Urinary bladder (tissue), 4 donors: ENCODE measurements around the gene ARHGAP22. TPM values are rescaled to one million over a fixed set of nuclear protein-coding genes. Genes with fewer than 3 reads are reported as not detected.

ENCODE experiments used
- DNase-seq: peaks from one replicate; pipeline ENCODE4 v3.0.0-alpha.2; 2015; ENCODE audit errors: extremely low spot score
- H3K27ac ChIP-seq: one replicate; pipeline ENCODE4 v1.5.1; 2013; ENCODE audit warnings: low read depth, mild to moderate bottlenecking, moderate library complexity
- H3K36me3 ChIP-seq: one replicate; pipeline ENCODE4 v1.6.1; 2013; ENCODE audit warnings: mild to moderate bottlenecking, moderate library complexity; ENCODE audit not compliant: insufficient read depth
- H3K4me1 ChIP-seq: one replicate; pipeline ENCODE4 v1.6.1; 2013; ENCODE audit warnings: mild to moderate bottlenecking, moderate library complexity; ENCODE audit not compliant: insufficient read depth
- H3K4me3 ChIP-seq: one replicate; pipeline ENCODE4 v1.5.1; 2013; ENCODE audit warnings: low read depth, low read length
- WGBS: extraction: QIAGEN DNeasy Blood & Tissue Kit; methylation state at CpG from one replicate; pipeline ENCODE4 v1.1.7; 2013; 5-methylcytosine and 5-hydroxymethylcytosine counted together
- polyA plus RNA-seq: library from polyadenylated mRNA; stranded (reverse); fragments of 200-250 nt; gene quantifications from one replicate; pipeline ENCODE4 v1.2.3, GENCODE V29; 2013
- total RNA-seq: library from RNA; depleted of rRNA; stranded (reverse); fragments of >200 nt; gene quantifications from one replicate; pipeline ENCODE4 v1.2.3, GENCODE V29; 2014
- donor health status: healthy with polysubstance abuse.
- donor health status: healthy.

Gene ARHGAP22
- total and polyA plus RNA-seq, 2 donors, result 2.3 to 6.0 TPM

DNA sequence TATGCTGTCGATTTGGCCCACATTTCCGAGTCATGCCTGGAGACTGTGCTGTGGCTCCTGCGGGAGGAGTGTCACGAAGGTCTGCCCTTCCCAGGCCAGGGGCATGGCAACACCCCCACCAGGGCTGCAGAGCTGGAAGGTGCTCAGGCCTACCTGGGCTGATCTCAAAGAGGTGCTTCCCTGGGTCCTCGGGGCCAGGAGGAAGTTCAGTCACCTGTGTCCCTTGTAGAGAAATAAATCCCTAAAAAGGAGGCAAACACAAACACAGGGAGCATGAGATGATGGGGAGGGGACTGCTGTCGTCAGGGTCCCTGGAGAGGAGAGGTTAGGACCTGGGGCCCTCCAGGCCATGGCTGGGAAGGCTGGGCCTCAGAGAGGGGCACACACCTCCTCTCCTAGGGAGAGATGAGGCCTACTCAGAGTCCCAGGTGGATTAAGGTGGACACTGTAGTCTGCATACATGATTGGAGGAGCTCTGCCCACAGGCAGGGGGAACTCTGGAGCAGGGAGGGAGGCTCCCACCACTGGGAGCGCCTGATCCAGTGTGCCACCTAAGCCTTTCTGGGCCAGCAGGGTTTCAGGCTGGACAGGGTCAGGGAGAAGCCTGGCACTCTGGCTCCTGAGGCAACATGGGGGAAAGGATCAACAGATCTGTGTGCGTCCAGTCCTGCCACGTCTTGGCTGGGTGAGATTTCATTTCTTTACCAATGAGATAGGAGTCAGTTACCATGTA, 49.4 kb downstream of the ARHGAP22 start:
- H3K4me3 ChIP-seq, result no peak overlapping the region
- no peak for DNase-seq
- WGBS, result 86% methylated on average over 9 of the region's 9 CpGs
- H3K27ac ChIP-seq, result no peak overlapping the region
- no peaks in the 10 kb centered on the region for H3K4me1 ChIP-seq
- H3K36me3 ChIP-seq, result no peaks in the 10 kb centered on the region

DNA sequence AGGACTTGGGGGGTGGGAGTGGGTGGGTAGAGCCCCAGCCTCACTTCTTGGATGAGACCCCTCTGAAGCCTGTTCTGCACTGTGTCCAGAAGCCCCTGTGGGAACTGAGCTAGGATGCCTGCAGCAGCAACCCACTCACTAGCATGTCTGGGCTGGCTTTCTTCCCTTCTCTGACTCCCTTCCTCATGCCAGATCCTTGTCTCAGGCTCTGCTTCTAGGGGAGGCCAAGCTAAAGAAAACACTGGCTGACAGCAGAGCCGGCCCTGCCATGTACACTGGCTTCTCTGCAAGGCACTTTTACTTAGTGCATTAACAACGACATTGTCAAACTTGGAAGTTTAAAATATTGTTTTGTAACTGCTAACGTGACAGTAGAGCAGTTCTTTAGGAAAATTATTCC, 50.2 kb downstream of the ARHGAP22 start:
- Histone ChIP-seq H3K4me1 (no peaks in the 10 kb centered on the region), H3K36me3 (no peaks in the 10 kb centered on the region), H3K27ac (no peak overlapping the region), H3K4me3 (no peak overlapping the region)
- 48% methylated on average over 3 of the region's 3 CpGs for WGBS
- no peak for DNase-seq

DNA sequence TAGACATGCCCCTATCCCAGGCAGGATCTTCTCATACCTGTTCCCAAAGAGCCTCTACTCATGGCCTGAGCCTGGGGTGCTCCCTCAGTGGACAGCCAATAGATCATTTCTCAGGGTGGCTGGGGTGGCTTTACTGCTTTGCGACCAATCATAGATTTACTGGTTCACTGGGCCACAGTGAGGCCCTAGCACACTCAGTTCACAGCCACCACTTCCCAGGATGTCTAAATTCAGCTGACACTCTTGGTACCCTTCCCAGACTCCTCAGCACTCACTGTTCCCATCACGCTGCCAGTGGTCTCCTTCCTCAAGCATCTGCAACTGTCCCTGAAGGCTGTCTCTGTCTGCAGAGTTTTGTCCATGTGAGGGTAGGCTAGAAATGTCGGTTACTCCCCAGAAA, 50.6 kb downstream of the ARHGAP22 start:
- no peak for DNase-seq
- Histone ChIP-seq H3K4me1 (no peaks in the 10 kb centered on the region), H3K4me3 (no peak overlapping the region), H3K36me3 (no peaks in the 10 kb centered on the region), H3K27ac (no peak overlapping the region)
- 83% methylated on average over 3 of the region's 3 CpGs for WGBS

DNA sequence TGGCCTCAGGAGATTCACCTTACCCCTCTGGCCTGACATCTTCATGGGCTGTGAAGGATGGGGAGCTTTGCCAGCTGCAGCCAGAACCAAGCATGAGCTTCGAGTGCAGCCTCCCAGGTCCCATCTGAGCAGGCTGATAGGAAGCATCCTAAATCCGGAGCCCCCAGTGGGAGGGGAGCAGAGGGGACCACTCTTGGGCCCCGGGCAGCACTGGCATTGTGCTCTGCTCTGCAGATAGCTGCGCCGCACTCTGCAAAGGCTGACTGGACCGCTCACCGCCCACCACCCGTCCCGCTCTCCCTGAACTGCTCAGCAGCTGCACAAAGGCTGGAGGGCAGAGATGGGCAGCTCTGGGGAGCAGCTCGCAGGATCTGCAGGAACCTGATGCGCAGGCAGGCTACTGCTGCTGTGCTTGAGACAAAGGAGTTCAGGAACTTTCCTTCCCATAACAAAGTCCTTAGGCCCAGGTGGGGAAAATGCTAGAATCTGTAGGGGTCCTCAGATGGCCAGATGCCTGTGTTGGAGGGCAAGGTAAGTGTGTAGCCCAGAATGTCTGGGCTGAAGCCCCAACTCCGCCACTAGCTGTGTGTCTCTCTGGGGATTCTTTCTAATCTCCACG, 51.8 kb downstream of the ARHGAP22 start:
- no peak for DNase-seq
- no peak overlapping the region for H3K27ac ChIP-seq
- no peaks in the 10 kb centered on the region for H3K36me3 ChIP-seq
- H3K4me3 ChIP-seq, result no peak overlapping the region
- no peaks in the 10 kb centered on the region for H3K4me1 ChIP-seq
- WGBS, result 91% methylated on average over 13 of the region's 13 CpGs

DNA sequence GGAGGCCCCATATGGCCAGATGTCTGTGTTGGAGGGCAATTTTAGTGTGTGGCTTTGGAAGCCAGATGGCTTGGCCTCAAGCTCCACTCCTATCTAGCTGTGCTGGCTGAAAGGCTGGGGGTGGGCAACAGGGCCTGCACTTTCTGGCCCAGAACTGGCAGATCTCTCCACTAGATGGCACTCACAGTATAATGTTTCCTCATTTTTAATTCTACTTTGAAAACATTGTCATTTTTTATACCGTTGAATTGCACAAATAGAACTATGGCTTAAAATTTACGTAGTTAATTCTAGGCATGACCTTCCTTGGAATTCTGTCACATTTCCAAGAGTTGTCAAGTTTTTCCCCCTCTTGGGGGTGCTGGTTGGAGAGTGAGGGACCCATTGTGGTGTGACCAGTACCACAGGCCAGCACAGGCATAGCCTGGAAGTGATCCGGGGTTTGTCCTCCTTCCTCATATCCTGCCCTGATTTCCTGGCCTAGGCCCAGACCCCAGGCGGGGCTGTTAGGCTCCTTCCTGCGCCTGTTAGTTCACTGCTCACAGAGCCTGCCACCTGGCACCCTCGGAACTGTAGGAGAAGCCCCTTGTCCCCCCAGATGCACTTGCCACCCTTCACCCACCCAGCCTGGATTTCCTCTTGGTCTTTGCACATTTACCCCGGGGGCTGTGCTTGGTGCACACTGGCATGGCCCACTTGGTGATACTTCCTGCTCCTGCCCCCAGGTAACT, 52.8 kb downstream of the ARHGAP22 start:
- peak; percentile 5 for DNase-seq
- Histone ChIP-seq H3K4me1 (no peaks in the 10 kb centered on the region), H3K4me3 (no peak overlapping the region), H3K27ac (no peak overlapping the region), H3K36me3 (no peaks in the 10 kb centered on the region)
- WGBS, result 53% methylated on average over 7 of the region's 7 CpGs

DNA sequence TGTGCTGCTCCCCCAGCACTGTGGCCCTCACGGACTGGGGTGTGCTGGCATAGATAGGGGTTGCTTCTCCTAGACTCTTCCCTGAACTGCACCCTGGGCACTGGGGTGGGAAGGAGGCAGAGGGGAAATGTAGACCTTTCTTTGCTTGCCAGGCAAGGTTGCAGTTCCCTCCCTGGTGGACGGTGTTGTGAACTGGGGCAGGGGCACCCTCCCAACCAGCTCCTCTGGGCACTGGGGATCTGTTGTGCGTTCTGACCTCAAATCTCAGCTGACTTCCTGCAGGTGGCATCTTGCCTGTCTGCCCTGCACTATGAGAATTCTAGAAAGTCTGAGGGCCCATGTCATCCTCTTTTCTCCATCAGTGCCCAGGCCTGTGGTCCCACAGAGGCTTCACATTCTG, 53.9 kb downstream of the ARHGAP22 start:
- H3K36me3 ChIP-seq, result no peaks in the 10 kb centered on the region
- H3K4me1 ChIP-seq, result no peaks in the 10 kb centered on the region
- H3K4me3 ChIP-seq, result no peak overlapping the region
- no peak overlapping the region for H3K27ac ChIP-seq
- WGBS, result 69% methylated on average over 3 of the region's 3 CpGs
- DNase-seq, result no peak

DNA sequence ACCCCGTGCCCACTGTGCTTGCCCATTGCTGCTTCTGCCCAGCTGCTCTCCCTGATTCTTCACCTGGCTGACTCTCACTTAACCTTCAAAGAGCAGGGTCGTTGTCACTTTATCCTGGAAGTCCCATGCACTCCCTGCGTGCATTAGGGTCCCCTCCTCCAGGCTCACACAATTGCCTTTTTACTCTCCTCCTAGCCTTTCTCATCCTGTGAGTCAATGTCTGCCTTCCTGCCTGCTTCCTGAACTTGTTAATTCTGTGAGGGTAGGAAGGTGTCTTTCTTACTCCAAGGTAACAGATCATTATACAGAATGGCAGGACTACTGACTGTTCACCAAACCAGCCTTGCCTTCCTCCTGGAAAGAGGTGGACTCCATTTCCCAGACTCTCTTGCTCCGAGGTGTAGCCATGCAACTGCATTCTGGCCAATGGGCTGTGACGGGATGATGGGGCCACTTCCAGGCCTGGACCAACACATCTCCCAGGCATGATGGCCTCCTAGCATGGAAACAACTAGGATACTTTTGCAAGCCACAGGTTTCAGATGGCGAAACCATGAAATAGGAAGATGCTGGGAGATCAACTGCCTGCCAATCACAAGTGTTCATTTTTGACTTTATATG, 54.7 kb downstream of the ARHGAP22 start:
- WGBS, result 94% methylated on average over 6 of the region's 6 CpGs
- no peak overlapping the region for H3K27ac ChIP-seq
- no peak overlapping the region for H3K4me3 ChIP-seq
- DNase-seq, result no peak
- H3K4me1 ChIP-seq, result no peaks in the 10 kb centered on the region
- H3K36me3 ChIP-seq, result no peaks in the 10 kb centered on the region

DNA sequence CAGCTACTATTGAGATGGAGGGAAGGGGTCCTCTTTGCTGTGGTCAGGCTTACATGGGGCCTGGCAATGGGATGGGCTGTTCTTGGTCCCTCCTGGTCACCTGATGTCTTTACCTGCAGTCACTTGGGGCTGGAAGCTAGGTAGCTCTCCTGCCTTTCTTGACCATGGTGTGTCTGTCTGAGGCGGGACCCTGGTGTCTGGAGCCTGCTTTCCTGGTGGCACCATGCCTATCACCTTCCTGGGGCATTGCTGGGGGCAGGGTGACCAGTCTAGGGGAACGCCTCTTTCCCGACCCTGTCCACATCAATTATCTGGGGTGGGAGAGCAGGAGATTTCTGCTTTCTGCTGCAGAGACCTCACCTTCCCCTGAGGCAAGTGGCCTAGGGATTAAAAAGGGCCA, 55.6 kb downstream of the ARHGAP22 start:
- Histone ChIP-seq H3K4me3 (no peak overlapping the region), H3K36me3 (no peaks in the 10 kb centered on the region), H3K27ac (no peak overlapping the region), H3K4me1 (no peaks in the 10 kb centered on the region)
- no peak for DNase-seq
- WGBS, result 82% methylated on average over 3 of the region's 3 CpGs

DNA sequence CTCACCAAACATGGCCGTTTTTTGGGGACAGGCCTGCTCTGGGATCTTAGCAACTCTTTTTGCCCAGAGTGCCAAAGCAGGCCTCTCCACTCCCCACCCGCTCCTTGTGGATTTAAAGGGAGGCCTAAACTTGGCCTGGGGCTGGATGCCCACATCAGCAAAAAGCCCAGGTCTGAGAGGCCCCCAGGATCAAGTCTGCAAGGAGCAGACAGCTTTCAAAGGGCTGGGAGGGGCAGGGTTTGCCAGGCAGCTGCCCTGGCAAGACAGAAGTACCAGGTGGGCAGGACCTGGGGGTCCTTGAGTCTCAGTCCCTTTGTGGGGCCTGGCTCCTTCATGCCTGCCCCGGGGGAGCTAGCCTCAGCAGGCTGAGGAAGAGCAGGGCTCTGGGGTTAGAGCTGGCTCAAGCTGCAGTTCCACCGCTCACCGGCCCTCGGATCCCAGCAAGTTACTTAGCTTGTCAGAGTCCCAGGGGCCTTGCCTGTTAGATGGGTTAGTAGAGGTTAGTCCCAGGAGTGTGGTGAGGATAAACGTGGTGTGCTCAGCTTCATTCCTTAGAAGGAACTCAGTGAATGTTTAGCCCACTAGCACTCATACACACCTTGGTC, 56.2 kb downstream of the ARHGAP22 start:
- Histone ChIP-seq H3K4me1 (no peaks in the 10 kb centered on the region), H3K27ac (no peak overlapping the region), H3K4me3 (no peak overlapping the region), H3K36me3 (no peaks in the 10 kb centered on the region)
- DNase-seq, result no peak
- 77% methylated on average over 7 of the region's 7 CpGs for WGBS

DNA sequence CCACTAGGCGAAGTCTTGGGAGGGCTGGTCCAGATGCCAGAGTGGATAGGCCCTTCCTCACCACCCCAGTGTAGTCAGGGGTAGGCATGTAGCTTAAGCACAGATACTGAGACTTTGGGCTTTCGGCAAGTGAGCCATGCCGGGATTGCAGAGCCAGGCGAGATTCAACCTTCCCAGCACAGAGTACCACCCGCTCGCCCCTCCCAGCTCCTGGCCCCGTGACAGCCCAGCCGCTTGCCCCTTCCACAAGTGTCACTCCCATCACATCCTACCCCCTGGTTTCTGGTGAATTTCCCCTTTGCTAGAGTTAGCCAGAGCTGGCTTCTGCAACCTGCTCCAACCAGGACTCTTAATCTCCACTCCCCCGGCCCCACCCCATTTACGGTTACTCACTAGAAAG, 56.9 kb downstream of the ARHGAP22 start:
- H3K4me1 ChIP-seq, result no peaks in the 10 kb centered on the region
- H3K36me3 ChIP-seq, result no peaks in the 10 kb centered on the region
- DNase-seq, result no peak
- no peak overlapping the region for H3K27ac ChIP-seq
- WGBS, result 81% methylated on average over 10 of the region's 10 CpGs
- no peak overlapping the region for H3K4me3 ChIP-seq

DNA sequence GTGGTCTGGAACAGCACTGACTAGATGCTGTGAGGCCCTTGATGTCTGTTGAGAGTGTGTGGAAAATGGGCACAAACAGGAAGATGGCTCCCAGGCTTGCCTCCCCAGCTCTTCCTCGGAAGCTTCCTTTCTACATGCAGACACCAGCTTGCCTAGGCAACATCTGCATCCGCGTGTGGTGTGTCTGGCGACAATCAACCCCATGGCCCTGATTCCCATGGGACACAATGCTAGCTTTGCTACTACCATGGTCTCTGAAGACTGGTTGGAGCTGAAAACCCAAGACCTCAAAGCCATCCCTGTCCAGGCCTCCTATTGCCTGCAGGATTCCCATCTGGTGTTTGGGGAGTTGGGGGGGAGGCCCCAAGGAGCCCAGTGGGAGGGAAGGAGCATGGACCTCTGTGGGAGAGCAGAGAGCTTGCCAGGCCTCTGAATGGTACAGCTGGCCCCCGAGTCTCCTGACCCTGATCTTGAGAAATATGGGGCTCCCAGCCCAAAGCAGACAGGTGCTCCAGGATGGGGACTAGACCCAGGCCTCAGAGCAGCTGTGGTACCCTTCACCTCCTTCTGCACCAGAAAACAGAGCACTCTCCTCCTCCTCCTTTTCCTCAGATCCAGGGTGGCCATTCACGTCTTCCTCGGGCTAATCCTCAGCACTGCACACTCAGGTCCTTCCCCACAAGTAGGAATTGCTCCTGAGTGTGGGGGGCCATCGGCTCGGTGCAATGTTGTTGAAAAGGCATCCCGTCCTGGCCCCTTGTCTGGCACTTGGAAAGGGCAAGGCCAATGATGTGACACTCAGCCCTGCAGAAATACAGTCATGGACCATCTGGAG, 57.6 kb downstream of the ARHGAP22 start:
- no peaks in the 10 kb centered on the region for H3K36me3 ChIP-seq
- H3K4me1 ChIP-seq, result no peaks in the 10 kb centered on the region
- no peak for DNase-seq
- H3K4me3 ChIP-seq, result no peak overlapping the region
- H3K27ac ChIP-seq, result no peak overlapping the region
- 81% methylated on average over 10 of the region's 10 CpGs for WGBS

DNA sequence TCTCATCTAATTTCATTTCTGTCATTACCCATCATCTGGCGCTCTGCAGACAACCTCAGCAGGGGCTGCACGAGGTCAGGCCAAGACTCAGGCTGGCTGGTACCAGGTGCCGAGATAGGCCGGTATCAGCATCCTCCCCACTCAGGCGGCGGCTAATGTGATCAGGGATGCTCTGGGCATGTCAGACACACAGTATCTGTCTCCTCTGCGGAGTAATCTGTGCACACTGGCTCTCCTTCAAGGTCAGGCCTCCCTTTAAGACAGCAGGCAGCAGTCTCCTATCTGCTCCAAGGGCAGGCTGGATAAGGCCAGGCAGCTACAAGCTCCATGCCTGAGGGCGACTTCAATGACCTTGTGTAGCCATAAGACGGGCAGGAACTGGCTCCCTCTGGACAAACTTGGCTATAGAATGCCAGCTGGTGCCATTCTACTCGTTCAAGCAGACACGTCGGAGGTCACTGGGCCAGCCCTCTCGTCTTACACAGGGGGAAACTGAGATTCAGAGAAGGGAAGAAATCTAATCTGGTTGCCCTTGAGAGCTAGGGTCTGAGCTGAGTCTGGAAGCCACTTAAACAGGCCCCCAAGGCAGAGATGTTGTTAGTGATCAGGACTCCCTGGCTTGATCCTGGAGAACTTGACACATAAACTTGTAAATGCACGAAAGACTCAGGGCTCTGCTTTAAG, 59.3 kb downstream of the ARHGAP22 start:
- Histone ChIP-seq H3K36me3 (no peaks in the 10 kb centered on the region), H3K27ac (no peak overlapping the region), H3K4me1 (no peaks in the 10 kb centered on the region), H3K4me3 (no peak overlapping the region)
- 85% methylated on average over 14 of the region's 14 CpGs for WGBS
- no peak for DNase-seq
